Left ventricle myocardium inferior (tissue), 1 donor: Measurements from ENCODE around the gene FCGBP. TPM values are rescaled to one million over a fixed set of nuclear protein-coding genes. Genes with fewer than 3 reads are reported as not detected.

Source experiments
- DNase-seq: peaks from one replicate; pipeline ENCODE4 v3.0.0-alpha.2; 2020
- H3K27ac ChIP-seq: fragments of 200-600 bp; replicated peaks from 2 replicates; pipeline ENCODE4 v1.8.0; 2021
- H3K27me3 ChIP-seq: fragments of 200-600 bp; 2 replicates; pipeline ENCODE4 v1.8.0; 2021; ENCODE audit warnings: low read depth
- H3K36me3 ChIP-seq: fragments of 200-600 bp; 2 replicates; pipeline ENCODE4 v1.8.0; 2021
- H3K4me1 ChIP-seq: fragments of 200-600 bp; 2 replicates; pipeline ENCODE4 v1.8.0; 2021
- H3K4me3 ChIP-seq: fragments of 200-600 bp; 2 replicates; pipeline ENCODE4 v1.8.0; 2021; ENCODE audit warnings: mild to moderate bottlenecking, moderate library complexity
- H3K9me3 ChIP-seq: fragments of 200-600 bp; replicated peaks from 2 replicates; pipeline ENCODE4 v1.8.0; 2021
- intact Hi-C: fragments of 100-400 bp; cut with micrococcal nuclease; formaldehyde crosslinking; loops from one replicate; pipeline ENCODE4 v1.11.0; 2022
- total RNA-seq: library from RNA; stranded (reverse); fragmentation: NEBNext Ultra II Directional; extraction: Animal tissue kit (Norgen Biotek cat#: 25700); gene quantifications from one replicate; pipeline ENCODE4 v1.2.1, GENCODE V29; 2021
- TF ChIP-seq, protein P1 (sequence below): fragments of 200-600 bp; IDR thresholded peaks from 2 replicates; pipeline ENCODE4 v1.8.0; 2021; ENCODE audit warnings: antibody characterized with exemption, mild to moderate bottlenecking, borderline replicate concordance
- donor health status: DM: no; HTN: yes; CAD: no; lungs with severe emphysema.

FCGBP gene
- total RNA-seq, 1 donor from 2014 or later: 4.1 TPM

DNA sequence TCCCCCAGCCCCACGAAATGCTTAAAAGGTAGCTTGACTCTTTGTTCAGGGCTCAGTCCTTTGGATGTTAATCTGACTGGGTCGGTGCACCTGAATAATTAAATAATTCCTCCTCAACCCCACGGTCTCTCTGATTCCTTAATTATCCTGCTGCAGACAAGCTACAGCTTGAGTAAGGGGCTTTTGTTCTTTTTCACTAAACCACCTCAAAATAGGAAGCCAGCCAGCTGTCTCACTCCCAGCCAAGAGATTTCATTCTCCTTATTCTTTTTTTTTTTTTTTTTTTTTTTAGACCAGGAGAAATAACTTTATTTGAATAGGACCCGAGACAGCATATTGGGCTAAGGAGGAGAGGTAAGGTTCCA lies 7.9 kb upstream of the FCGBP start:
- TF ChIP-seq, protein P1, sequence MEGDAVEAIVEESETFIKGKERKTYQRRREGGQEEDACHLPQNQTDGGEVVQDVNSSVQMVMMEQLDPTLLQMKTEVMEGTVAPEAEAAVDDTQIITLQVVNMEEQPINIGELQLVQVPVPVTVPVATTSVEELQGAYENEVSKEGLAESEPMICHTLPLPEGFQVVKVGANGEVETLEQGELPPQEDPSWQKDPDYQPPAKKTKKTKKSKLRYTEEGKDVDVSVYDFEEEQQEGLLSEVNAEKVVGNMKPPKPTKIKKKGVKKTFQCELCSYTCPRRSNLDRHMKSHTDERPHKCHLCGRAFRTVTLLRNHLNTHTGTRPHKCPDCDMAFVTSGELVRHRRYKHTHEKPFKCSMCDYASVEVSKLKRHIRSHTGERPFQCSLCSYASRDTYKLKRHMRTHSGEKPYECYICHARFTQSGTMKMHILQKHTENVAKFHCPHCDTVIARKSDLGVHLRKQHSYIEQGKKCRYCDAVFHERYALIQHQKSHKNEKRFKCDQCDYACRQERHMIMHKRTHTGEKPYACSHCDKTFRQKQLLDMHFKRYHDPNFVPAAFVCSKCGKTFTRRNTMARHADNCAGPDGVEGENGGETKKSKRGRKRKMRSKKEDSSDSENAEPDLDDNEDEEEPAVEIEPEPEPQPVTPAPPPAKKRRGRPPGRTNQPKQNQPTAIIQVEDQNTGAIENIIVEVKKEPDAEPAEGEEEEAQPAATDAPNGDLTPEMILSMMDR: no peak
- Histone ChIP-seq H3K4me1 (no peaks in the 10 kb centered on the region), H3K36me3 (no peaks in the 10 kb centered on the region), H3K4me3 (no peak overlapping the region), H3K27ac (no peak overlapping the region), H3K27me3 (peaks cover 33% of the 10 kb centered on the region), H3K9me3 (peaks cover 18% of the 10 kb centered on the region)
- DNase-seq: no peak
- intact Hi-C loops: no loop called here

DNA sequence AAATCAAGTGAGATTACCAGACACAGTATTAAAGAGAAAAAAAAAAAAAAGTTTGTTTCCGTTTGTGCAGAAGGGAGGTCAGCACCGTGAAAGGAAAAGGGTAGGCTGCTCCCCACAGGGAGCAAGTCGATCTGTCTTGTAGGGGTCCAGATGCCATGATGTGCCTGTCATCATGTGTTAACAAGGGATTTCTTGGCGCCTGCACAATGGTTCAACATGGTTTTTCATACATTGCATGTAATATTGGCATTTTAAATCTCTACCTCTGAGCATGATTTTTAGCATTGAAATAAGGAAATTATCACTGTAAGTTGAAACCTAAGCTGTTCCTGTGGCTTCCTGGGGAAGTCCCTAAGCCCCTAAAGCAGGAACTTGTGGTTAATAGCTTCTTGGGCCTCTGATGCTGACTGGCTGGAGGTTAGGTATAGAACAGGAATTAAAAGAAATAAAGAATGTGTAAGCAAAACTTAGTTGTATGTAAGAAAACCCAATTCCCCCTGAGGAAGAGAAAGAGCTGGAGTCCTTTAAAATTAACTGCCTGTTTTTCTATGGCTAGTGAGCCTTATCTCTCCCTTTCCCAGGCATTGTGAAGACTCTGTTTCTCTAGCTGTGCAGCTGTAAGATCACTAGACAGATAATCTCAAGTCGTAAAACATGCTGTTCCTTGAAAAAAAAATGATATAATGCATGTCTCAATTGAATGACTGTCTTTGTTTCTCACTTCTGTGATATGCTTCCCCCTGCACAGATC lies 7.4 kb upstream of the FCGBP start:
- TF ChIP-seq, protein P1: no peak
- H3K4me1 ChIP-seq: no peaks in the 10 kb centered on the region
- peaks cover 27% of the 10 kb centered on the region for H3K27me3 ChIP-seq
- H3K36me3 ChIP-seq: no peaks in the 10 kb centered on the region
- H3K27ac ChIP-seq: peak overlapping the region; percentile 38
- no peak overlapping the region for H3K4me3 ChIP-seq
- intact Hi-C loops: no loop called here
- no peak for DNase-seq
- peaks cover 18% of the 10 kb centered on the region for H3K9me3 ChIP-seq

DNA sequence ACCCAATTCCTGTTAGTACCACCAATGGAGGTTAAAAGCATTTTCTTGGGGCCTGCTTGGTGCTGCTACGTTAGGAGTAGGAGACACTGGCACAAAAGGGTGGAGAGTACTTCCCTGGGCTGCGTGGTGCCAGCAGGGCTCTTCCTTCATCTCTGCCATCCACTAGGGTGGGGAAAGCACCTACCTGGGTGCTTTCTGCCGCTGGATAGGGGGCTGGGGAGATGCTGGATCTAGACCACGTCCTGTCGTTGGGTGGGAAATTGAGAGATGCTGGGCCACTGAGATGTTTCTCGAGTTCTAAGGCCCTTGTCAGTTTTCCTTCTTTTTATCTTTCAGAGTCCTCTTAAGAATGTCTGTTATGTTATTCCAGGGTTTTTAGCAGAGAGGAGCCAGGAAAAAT lies 6.7 kb upstream of the FCGBP start:
- H3K4me1 ChIP-seq: no peaks in the 10 kb centered on the region
- peaks cover 18% of the 10 kb centered on the region for H3K9me3 ChIP-seq
- no peak overlapping the region for H3K4me3 ChIP-seq
- TF ChIP-seq, protein P1: no peak
- H3K27ac ChIP-seq: peak overlapping the region; percentile 38
- H3K36me3 ChIP-seq: no peaks in the 10 kb centered on the region
- intact Hi-C loops: no loop called here
- H3K27me3 ChIP-seq: peaks cover 24% of the 10 kb centered on the region
- no peak for DNase-seq

DNA sequence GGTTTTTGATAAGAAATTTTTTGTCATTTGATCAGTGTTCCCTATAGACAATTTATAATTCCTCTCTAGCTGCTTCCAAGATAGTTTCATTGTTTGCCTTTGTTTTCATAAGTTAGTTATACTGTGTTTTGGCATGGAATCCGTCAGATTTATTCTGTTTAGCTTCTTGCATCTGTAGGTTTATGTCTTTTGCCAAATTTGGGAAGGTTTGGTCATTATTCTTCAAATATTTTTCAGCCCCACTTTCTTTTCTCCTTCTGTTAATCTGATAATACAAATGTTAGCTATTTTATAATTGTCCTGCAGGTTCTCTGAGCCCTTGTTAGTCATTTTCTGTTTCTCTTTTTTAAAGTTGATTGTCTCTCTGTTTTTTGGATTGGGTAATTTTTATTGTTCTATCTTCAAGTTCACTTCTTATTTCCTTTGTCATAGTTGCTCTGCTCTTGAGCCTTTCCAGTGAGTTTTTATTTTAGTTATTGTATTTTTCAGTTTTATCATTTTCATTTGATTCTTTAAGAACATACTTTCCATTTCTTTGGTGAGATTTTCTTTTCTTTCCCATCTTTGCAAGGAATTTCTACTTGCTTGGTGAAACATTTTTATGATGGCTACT lies 5.9 kb upstream of the FCGBP start:
- Histone ChIP-seq H3K27ac (no peak overlapping the region), H3K4me1 (no peaks in the 10 kb centered on the region), H3K27me3 (peaks cover 24% of the 10 kb centered on the region), H3K36me3 (no peaks in the 10 kb centered on the region), H3K4me3 (no peak overlapping the region), H3K9me3 (peaks cover 18% of the 10 kb centered on the region)
- DNase-seq: no peak
- TF ChIP-seq, protein P1: no peak
- intact Hi-C loops: no loop called here

DNA sequence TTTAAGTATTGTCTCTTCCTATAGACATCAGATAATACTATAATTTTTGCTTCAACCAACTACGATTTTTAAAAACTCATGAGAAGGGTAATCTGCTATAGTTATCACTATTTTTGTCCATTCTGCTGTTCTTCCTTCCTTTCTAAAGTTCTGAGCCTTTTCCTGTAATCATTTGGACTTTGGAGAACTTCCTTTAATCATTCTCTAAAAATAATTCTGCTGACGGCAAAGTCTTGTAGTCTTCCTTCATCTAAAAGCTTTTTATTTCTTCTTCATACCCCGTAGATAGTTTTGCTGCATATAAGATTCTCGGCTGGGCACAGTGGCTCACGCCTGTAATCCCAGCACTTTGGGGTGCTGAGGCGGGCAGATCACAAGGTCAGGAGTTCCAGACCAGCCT lies 5.1 kb upstream of the FCGBP start:
- DNase-seq: no peak
- no peaks in the 10 kb centered on the region for H3K4me1 ChIP-seq
- TF ChIP-seq, protein P1: no peak
- peaks cover 27% of the 10 kb centered on the region for H3K27me3 ChIP-seq
- H3K4me3 ChIP-seq: no peak overlapping the region
- intact Hi-C loops: no loop called here
- H3K27ac ChIP-seq: no peak overlapping the region
- no peaks in the 10 kb centered on the region for H3K36me3 ChIP-seq
- peaks cover 18% of the 10 kb centered on the region for H3K9me3 ChIP-seq
